HG02588 (cell line): ENCODE data around the gene PKD2.

ENCODE experiments used
- ATAC-seq: cut with Tn5 transposase; IDR thresholded peaks from one replicate; pipeline ENCODE4 v1.9.1; 2021; ENCODE audit warnings: mild to moderate bottlenecking, moderate library complexity; ENCODE audit not compliant: unreplicated experiment

PKD2 gene

GRCh38 chr4:88007304-88008121 is at the start of gene PKD2:
PKD2 (plus strand) TSS chr4:88007635; CDS start chr4:88007734, 99 bp downstream.
- peak; percentile 89 for ATAC-seq

GRCh38 chr4:87961993-87962392 is 45.4 kb upstream of the PKD2 start:
- no peak for ATAC-seq

- ATAC-seq: no peak
These were observed 44.9 kb upstream of the PKD2 start for GRCh38 chr4:87962398-87963146.

GRCh38 chr4:87965501-87965975 is 41.9 kb upstream of the PKD2 start:
- ATAC-seq: no peak

GRCh38 chr4:87966095-87966496 is 41.3 kb upstream of the PKD2 start:
- no peak for ATAC-seq

- no peak for ATAC-seq
These were observed 40.2 kb upstream of the PKD2 start for GRCh38 chr4:87967193-87967592.

- no peak for ATAC-seq
These were observed 37.3 kb upstream of the PKD2 start for GRCh38 chr4:87970121-87970520.

GRCh38 chr4:87971866-87972265 is 35.6 kb upstream of the PKD2 start:
- ATAC-seq: no peak

GRCh38 chr4:87973283-87974169 is 33.9 kb upstream of the PKD2 start:
- ATAC-seq: peak; percentile 80

GRCh38 chr4:87974856-87975462 is 32.5 kb upstream of the PKD2 start:
- ATAC-seq: peak; percentile 22

- ATAC-seq: peak; percentile 59
These were observed 32.0 kb upstream of the PKD2 start, which contains the start of gene SPP1 for GRCh38 chr4:87975466-87975865. SPP1 (plus strand) TSS chr4:87975714; CDS start chr4:87976896, 1,182 bp downstream.

GRCh38 chr4:87977521-87978278 is 29.7 kb upstream of the PKD2 start:
- no peak for ATAC-seq

- ATAC-seq: no peak
These were observed 28.8 kb upstream of the PKD2 start for GRCh38 chr4:87978681-87979080.

- no peak for ATAC-seq
These were observed 27.6 kb upstream of the PKD2 start for GRCh38 chr4:87979810-87980209.

GRCh38 chr4:87981486-87981885 is 25.9 kb upstream of the PKD2 start:
- ATAC-seq: no peak

- ATAC-seq: no peak
These were observed 25.4 kb upstream of the PKD2 start for GRCh38 chr4:87982036-87982435.

GRCh38 chr4:87982446-87983010 is 24.9 kb upstream of the PKD2 start:
- no peak for ATAC-seq

GRCh38 chr4:87983996-87984395 is 23.4 kb upstream of the PKD2 start:
- ATAC-seq: no peak

GRCh38 chr4:87985097-87985886 is 22.1 kb upstream of the PKD2 start:
- ATAC-seq: peak; percentile 82
